GM12878 (cell line): ENCODE results near the gene IGSF8.

Experiments used
- CBFB ChIP-seq: IDR thresholded peaks from 2 replicates; pipeline ENCODE4 v1.6.1; 2016; ENCODE audit warnings: antibody characterized with exemption, low read depth
- CTCF ChIP-seq, 3 experiments: IDR thresholded peaks in 2 of 3; conservative IDR thresholded peaks in 1 of 3; 2 replicates each; pipeline ENCODE4 v1.5.1; 2011; ENCODE audit warnings: low read depth in 3 of 3, low read length in 3 of 3, mild to moderate bottlenecking in 3 of 3, control low read depth in 2 of 3, moderate library complexity in 2 of 3, inconsistent platforms in 1 of 3, mixed read lengths in 1 of 3; ENCODE audit not compliant: control insufficient read depth in 2 of 3, insufficient read depth in 1 of 3; ENCODE audit errors: extremely low read depth in 1 of 3
- EGR1 ChIP-seq, 2 experiments: IDR thresholded peaks; 1 replicate in 1 of 2; 2 replicates in 1 of 2; pipeline ENCODE4 v1.6.1; 2011 to 2012; ENCODE audit warnings: low read depth in 2 of 2, low read length in 2 of 2, borderline replicate concordance in 1 of 2, mild to moderate bottlenecking in 1 of 2, moderate library complexity in 1 of 2
- GABPA ChIP-seq: IDR thresholded peaks from 2 replicates; pipeline ENCODE4 v1.6.1; 2014; ENCODE audit warnings: antibody characterized with exemption, low read depth, mild to moderate bottlenecking, inconsistent platforms
- MEF2B ChIP-seq: fragments of 450-650 bp; IDR thresholded peaks from 2 replicates; pipeline ENCODE4 v1.6.1; 2018; ENCODE audit warnings: mild to moderate bottlenecking, moderate library complexity; ENCODE audit not compliant: partially characterized antibody, poor library complexity, severe bottlenecking
- NRF1 ChIP-seq: conservative IDR thresholded peaks from 2 replicates; pipeline ENCODE4 v1.6.1; 2011; ENCODE audit warnings: mild to moderate bottlenecking, low read depth, low read length, improper control_type of control experiment
- POLR2A ChIP-seq: IDR thresholded peaks from 2 replicates; pipeline ENCODE4 v1.6.1; 2011; ENCODE audit warnings: low read depth, mild to moderate bottlenecking, low read length
- POLR2AphosphoS2 ChIP-seq: IDR thresholded peaks from 2 replicates; pipeline ENCODE4 v1.6.1; 2011; ENCODE audit warnings: low read depth, mild to moderate bottlenecking, low read length, improper control_type of control experiment, moderate library complexity
- SPI1 ChIP-seq: IDR thresholded peaks from 2 replicates; pipeline ENCODE4 v1.6.1; 2011; ENCODE audit warnings: low read depth, mild to moderate bottlenecking, low read length, moderate library complexity, borderline replicate concordance; ENCODE audit not compliant: insufficient read depth
- SREBF2 ChIP-seq: IDR thresholded peaks from 2 replicates; pipeline ENCODE4 v1.6.1; 2012; ENCODE audit warnings: mild to moderate bottlenecking, low read length
- STAT1 ChIP-seq: fragments of 450-650 bp; conservative IDR thresholded peaks from 2 replicates; pipeline ENCODE4 v1.6.1; 2014; ENCODE audit warnings: antibody characterized with exemption, mild to moderate bottlenecking
- YY1 ChIP-seq: IDR thresholded peaks from 2 replicates; pipeline ENCODE4 v1.6.1; 2011; ENCODE audit warnings: low read depth, mild to moderate bottlenecking, low read length
- ZNF274 ChIP-seq: IDR thresholded peaks from one replicate; pipeline ENCODE4 v1.8.0; 2011; ENCODE audit not compliant: insufficient read length, insufficient read depth

- TF ChIP-seq STAT1 (no peak), SREBF2 (no peak), ZNF274 (no peak), SPI1 (no peak), YY1 (no peak), NRF1 (no peak), CTCF (IDR thresholded peaks at IDR 0.05 in 2 of 3, conservative IDR thresholded peaks at IDR 0.05 in 1 of 3; ENCODE audit: control insufficient read depth in 2 of 3, extremely low read depth in 1 of 3, insufficient read depth in 1 of 3, low read depth in 3 of 3, low read length in 3 of 3) (no peak), GABPA (no peak), POLR2AphosphoS2 (no peak), MEF2B (no peak), EGR1 (IDR thresholded peaks at IDR 0.05; ENCODE audit: borderline replicate concordance in 1 of 2, low read depth in 2 of 2, low read length in 2 of 2) (no peak), POLR2A (no peak), CBFB (no peak)
Measured at GRCh38 chr1:160095382-160096105, 2.9 kb downstream of the IGSF8 start.
